GM12874 (cell line): ENCODE measurements around the gene EIF3A.

Source experiments
- CTCF ChIP-seq: IDR thresholded peaks from 2 replicates; pipeline ENCODE4 v1.5.1; 2011; ENCODE audit warnings: low read depth, mild to moderate bottlenecking, control low read depth, low read length, moderate library complexity; ENCODE audit not compliant: insufficient read depth

The EIF3A gene

DNA sequence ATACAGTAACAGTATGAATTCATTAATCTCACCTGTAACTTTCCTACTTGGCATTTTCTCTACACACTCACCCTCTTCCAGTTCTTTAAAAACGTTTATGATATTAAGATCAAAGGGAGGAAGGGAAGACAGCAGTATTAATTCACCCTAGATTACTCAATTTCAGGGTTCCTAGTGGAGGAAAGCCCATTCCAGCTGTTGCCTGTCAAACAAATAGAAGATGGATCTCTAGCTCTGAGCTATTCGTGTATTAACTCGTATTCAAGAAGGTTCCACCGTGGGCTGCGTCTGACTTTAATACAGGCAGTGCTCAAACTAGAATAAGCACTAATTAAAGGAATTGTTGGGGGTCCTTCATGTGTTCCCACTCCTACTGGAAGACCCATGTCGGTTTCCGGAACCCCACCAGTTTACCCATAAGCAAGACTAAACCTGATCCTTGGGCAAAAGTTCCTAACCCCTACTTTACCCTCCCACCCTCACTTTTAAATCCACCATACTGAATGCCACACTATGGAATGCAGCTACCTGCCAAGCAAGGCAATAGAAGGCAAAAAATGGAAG, 49.0 kb downstream of the EIF3A start:
- TF ChIP-seq CTCF: no peak

DNA sequence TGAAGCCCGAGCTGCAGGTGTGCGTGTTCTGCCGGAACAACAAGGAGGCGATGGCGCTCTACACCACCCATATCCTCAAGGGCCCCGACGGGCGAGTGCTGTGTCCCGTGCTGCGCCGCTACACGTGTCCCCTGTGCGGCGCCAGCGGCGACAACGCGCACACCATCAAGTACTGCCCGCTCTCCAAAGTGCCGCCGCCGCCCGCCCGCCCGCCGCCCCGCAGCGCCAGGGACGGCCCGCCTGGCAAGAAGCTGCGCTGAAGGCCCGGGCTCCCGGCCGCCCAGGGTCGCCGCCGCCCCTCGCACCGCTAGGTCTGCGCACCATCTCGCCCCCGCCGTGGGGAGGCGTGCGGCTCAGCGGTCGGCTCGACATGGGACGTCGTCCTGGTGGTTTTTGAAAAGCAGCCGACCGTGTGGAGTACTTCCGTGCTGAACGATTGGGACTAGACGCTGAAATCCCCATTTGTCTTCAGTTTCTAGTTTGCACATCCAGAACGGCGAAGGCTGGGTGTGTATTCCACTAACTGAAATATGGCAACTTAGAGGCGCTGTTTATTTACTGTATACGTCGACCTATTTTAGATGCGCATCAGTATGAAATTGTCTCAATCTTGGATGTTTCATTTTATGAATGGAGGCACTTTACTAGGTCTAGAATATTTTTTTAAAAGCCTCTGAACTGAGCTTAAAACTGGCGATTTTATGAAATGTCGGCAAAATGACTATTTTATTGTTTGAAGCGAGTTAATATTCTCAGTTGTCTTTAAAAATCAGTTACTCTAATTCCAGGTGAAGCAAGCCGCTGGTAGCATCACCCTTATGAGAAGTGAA, 50.0 kb downstream of the EIF3A start:
- TF ChIP-seq CTCF: peak; percentile 16; the same call in 1 of the 2 replicates

DNA sequence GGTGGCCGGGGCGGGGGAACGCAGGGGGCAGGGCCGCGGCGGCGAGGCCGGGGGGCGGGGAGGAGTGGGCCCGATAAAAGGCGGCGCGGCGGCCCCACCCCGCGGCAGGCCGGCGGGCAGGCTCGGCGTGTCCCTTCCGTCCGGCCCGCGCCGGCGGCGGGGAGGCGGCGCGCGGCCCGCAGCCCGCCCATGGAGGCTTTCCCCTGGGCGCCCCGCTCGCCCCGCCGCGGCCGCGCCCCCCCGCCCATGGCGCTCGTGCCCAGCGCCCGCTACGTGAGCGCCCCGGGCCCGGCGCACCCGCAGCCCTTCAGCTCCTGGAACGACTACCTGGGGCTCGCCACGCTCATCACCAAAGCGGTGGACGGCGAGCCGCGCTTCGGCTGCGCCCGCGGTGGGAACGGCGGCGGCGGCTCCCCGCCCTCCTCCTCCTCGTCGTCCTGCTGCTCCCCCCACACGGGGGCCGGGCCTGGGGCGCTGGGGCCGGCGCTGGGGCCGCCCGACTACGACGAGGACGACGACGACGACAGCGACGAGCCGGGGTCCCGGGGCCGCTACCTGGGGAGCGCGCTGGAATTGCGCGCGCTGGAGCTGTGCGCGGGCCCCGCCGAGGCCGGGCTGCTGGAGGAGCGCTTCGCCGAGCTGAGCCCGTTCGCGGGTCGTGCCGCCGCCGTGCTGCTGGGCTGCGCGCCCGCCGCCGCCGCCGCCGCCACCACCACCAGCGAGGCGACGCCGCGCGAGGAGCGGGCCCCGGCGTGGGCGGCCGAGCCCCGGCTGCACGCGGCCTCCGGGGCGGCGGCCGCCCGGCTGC, 50.8 kb downstream of the EIF3A start, which contains the start of gene NANOS1:
Gene NANOS1, plus strand, starts transcription at position 102 of the 808 bp plus-strand sequence. Its CDS starts 88 bp downstream, at position 190.
- no peak for TF ChIP-seq CTCF

DNA sequence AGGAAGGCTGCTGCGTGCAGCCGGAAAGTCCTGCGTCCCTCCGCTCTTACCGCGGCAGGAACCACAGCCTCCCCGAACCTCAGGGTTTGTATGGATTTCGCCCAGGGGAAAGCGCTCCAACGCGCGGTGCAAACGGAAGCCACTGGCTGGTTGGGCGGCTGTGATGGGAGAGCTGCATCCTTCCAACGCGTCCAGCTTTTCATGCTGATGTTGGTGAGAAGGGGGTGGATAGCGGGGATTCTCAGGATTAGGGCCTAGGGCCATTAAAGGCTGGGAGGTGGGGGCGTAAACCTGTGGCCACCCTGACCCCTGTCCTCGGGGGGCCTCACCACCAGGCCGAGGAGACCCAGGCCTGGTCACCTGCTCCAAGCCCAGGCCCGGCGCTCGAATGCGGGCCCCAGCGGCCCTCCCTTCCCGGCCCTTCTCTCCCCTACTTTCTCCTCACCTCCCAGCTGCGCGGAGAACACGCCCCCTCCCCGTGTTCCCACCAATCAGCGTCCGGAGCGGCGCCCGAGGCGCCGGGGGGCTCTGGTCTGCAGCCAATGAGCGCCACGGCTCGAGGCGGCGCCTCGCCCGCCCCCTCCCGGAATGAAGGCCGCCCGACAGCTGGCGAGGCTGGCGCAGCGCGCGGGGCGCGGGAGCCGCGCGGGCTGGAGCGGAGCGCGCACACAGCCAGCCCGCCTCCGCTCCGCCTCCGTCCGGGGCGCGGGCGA, 51.6 kb downstream of the EIF3A start:
- 0 out of 2 replicates have a peak, but pooled peaks have one; percentile 14 for TF ChIP-seq CTCF

DNA sequence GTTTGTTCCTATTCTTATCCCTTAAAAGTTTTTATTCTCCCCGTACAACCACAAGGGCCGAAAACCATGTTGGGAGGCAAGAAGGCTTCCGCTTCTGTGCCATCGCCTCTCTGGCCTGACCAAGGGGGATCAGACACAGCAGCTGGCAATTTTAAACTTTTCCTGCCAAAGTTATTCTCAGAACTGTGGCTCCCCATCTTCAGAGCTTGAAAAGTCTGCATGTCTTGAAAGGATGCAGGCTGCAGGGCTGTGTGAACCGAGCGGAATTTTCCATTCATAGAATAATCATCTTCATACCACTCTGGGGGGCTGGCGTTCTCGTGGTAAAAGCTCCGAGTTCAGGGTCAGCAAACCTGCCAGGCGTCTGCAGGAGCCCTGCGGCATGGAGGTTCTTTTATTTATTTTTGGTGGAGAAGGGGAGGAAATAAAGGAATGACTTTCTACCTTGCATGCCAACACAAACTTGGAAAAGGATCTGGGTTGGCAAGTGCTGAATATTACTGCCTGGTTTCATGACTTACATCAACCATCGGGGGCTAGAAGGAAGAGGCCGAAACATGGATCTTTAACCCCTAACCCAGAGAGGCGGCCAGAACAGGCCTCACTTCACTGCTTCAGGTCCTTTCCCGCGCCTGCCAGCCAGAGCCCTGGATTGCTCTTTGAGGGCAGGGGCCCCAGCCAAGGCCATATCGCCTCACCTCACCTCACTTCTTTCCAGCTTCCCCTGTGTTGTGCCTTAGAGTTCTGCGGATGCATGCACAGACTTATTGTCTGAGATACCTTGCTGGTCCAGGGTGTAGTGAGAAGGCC, 54.1 kb downstream of the EIF3A start:
- no peak for TF ChIP-seq CTCF

- TF ChIP-seq CTCF: no peak
Measured at GRCh38 chr10:119025776-119026175, 54.8 kb downstream of the EIF3A start.
